T-helper 22 cell (primary cell): Measurements from ENCODE around the gene GRIK4.

ENCODE experiments used
- DNase-seq: peaks from one replicate; pipeline ENCODE4 v3.0.0-alpha.2; 2020; ENCODE audit warnings: low read depth

Gene GRIK4

GRCh38 chr11:120526241-120526640 lies 14.7 kb downstream of the GRIK4 start:
- no peak for DNase-seq

- DNase-seq: no peak
Observed at GRCh38 chr11:120527111-120527761, 15.7 kb downstream of the GRIK4 start.

- no peak for DNase-seq
Observed at GRCh38 chr11:120528749-120529148, 17.2 kb downstream of the GRIK4 start.

GRCh38 chr11:120529214-120529613 lies 17.7 kb downstream of the GRIK4 start:
- DNase-seq: no peak

- DNase-seq: no peak
Observed at GRCh38 chr11:120529911-120530310, 18.4 kb downstream of the GRIK4 start.

- no peak for DNase-seq
Observed at GRCh38 chr11:120532082-120532831, 20.7 kb downstream of the GRIK4 start.

GRCh38 chr11:120532832-120533196 lies 21.3 kb downstream of the GRIK4 start:
- no peak for DNase-seq

GRCh38 chr11:120536091-120536796 lies 24.7 kb downstream of the GRIK4 start:
- no peak for DNase-seq

GRCh38 chr11:120536797-120537169 lies 25.2 kb downstream of the GRIK4 start:
- no peak for DNase-seq

GRCh38 chr11:120537996-120538395 lies 26.4 kb downstream of the GRIK4 start:
- DNase-seq: no peak

GRCh38 chr11:120538707-120539106 lies 27.2 kb downstream of the GRIK4 start:
- no peak for DNase-seq

- DNase-seq: no peak
Observed at GRCh38 chr11:120539667-120540369, 28.3 kb downstream of the GRIK4 start.

GRCh38 chr11:120540744-120541465 lies 29.4 kb downstream of the GRIK4 start:
- no peak for DNase-seq

GRCh38 chr11:120543521-120544215 lies 32.1 kb downstream of the GRIK4 start:
- DNase-seq: no peak

- DNase-seq: no peak
Observed at GRCh38 chr11:120545813-120546212, 34.3 kb downstream of the GRIK4 start.

GRCh38 chr11:120546312-120547205 lies 35.0 kb downstream of the GRIK4 start:
- DNase-seq: no peak

GRCh38 chr11:120547316-120547715 lies 35.8 kb downstream of the GRIK4 start:
- DNase-seq: no peak

- no peak for DNase-seq
Observed at GRCh38 chr11:120547811-120548681, 36.5 kb downstream of the GRIK4 start.

GRCh38 chr11:120548682-120549209 lies 37.2 kb downstream of the GRIK4 start:
- no peak for DNase-seq
